ENCODE measurements around the gene C10orf90.

The C10orf90 gene

GRCh38 chr10:126690534-126690933, 20.0 kb upstream of the C10orf90 start:
- Histone ChIP-seq H3K4me1 (ENCODE audit: control insufficient read depth, insufficient read depth, low read length) (no peaks in the 10 kb centered on the region), H3K9me3 (ENCODE audit: control insufficient read depth, low read length) (no peaks in the 10 kb centered on the region), H3K36me3 (ENCODE audit: control insufficient read depth, insufficient read depth, low read length) (no peaks in the 10 kb centered on the region), H3K27me3 (ENCODE audit: control insufficient read depth, insufficient read depth, low read length) (no peaks in the 10 kb centered on the region), H3K4me3 (ENCODE audit: low read length) (no peak overlapping the region), H3K9ac (ENCODE audit: low read length) (no peak overlapping the region)

GRCh38 chr10:126689461-126689994, 19.0 kb upstream of the C10orf90 start:
- H3K4me3 ChIP-seq (ENCODE audit: low read length) = no peak overlapping the region
- no peaks in the 10 kb centered on the region for H3K36me3 ChIP-seq (ENCODE audit: control insufficient read depth, insufficient read depth, low read length)
- H3K9ac ChIP-seq (ENCODE audit: low read length) = no peak overlapping the region
- H3K4me1 ChIP-seq (ENCODE audit: control insufficient read depth, insufficient read depth, low read length) = no peaks in the 10 kb centered on the region
- no peaks in the 10 kb centered on the region for H3K27me3 ChIP-seq (ENCODE audit: control insufficient read depth, insufficient read depth, low read length)
- H3K9me3 ChIP-seq (ENCODE audit: control insufficient read depth, low read length) = no peaks in the 10 kb centered on the region

GRCh38 chr10:126687121-126687606, 16.7 kb upstream of the C10orf90 start:
- Histone ChIP-seq H3K27me3 (ENCODE audit: control insufficient read depth, insufficient read depth, low read length) (no peaks in the 10 kb centered on the region), H3K9ac (ENCODE audit: low read length) (no peak overlapping the region), H3K4me1 (ENCODE audit: control insufficient read depth, insufficient read depth, low read length) (no peaks in the 10 kb centered on the region), H3K36me3 (ENCODE audit: control insufficient read depth, insufficient read depth, low read length) (no peaks in the 10 kb centered on the region), H3K9me3 (ENCODE audit: control insufficient read depth, low read length) (no peaks in the 10 kb centered on the region), H3K4me3 (ENCODE audit: low read length) (no peak overlapping the region)

GRCh38 chr10:126686719-126687118, 16.2 kb upstream of the C10orf90 start:
- Histone ChIP-seq H3K36me3 (ENCODE audit: control insufficient read depth, insufficient read depth, low read length) (no peaks in the 10 kb centered on the region), H3K27me3 (ENCODE audit: control insufficient read depth, insufficient read depth, low read length) (no peaks in the 10 kb centered on the region), H3K4me1 (ENCODE audit: control insufficient read depth, insufficient read depth, low read length) (no peaks in the 10 kb centered on the region), H3K9me3 (ENCODE audit: control insufficient read depth, low read length) (no peaks in the 10 kb centered on the region), H3K9ac (ENCODE audit: low read length) (no peak overlapping the region), H3K4me3 (ENCODE audit: low read length) (no peak overlapping the region)

- H3K36me3 ChIP-seq (ENCODE audit: control insufficient read depth, insufficient read depth, low read length) = no peaks in the 10 kb centered on the region
- no peaks in the 10 kb centered on the region for H3K4me1 ChIP-seq (ENCODE audit: control insufficient read depth, insufficient read depth, low read length)
- H3K9ac ChIP-seq (ENCODE audit: low read length) = no peak overlapping the region
- H3K9me3 ChIP-seq (ENCODE audit: control insufficient read depth, low read length) = no peaks in the 10 kb centered on the region
- no peaks in the 10 kb centered on the region for H3K27me3 ChIP-seq (ENCODE audit: control insufficient read depth, insufficient read depth, low read length)
- H3K4me3 ChIP-seq (ENCODE audit: low read length) = no peak overlapping the region
These were observed 15.8 kb upstream of the C10orf90 start for GRCh38 chr10:126686268-126686667.

- Histone ChIP-seq H3K9ac (ENCODE audit: low read length) (no peak overlapping the region), H3K4me3 (ENCODE audit: low read length) (no peak overlapping the region), H3K36me3 (ENCODE audit: control insufficient read depth, insufficient read depth, low read length) (no peaks in the 10 kb centered on the region), H3K4me1 (ENCODE audit: control insufficient read depth, insufficient read depth, low read length) (no peaks in the 10 kb centered on the region), H3K9me3 (ENCODE audit: control insufficient read depth, low read length) (no peaks in the 10 kb centered on the region), H3K27me3 (ENCODE audit: control insufficient read depth, insufficient read depth, low read length) (no peaks in the 10 kb centered on the region)
These were observed 15.3 kb upstream of the C10orf90 start for GRCh38 chr10:126685756-126686155.

- no peaks in the 10 kb centered on the region for H3K27me3 ChIP-seq (ENCODE audit: control insufficient read depth, insufficient read depth, low read length)
- no peaks in the 10 kb centered on the region for H3K4me1 ChIP-seq (ENCODE audit: control insufficient read depth, insufficient read depth, low read length)
- no peaks in the 10 kb centered on the region for H3K9me3 ChIP-seq (ENCODE audit: control insufficient read depth, low read length)
- H3K9ac ChIP-seq (ENCODE audit: low read length) = no peak overlapping the region
- H3K36me3 ChIP-seq (ENCODE audit: control insufficient read depth, insufficient read depth, low read length) = no peaks in the 10 kb centered on the region
- H3K4me3 ChIP-seq (ENCODE audit: low read length) = no peak overlapping the region
These were observed 13.8 kb upstream of the C10orf90 start for GRCh38 chr10:126684171-126684745.

- no peaks in the 10 kb centered on the region for H3K27me3 ChIP-seq (ENCODE audit: control insufficient read depth, insufficient read depth, low read length)
- H3K9ac ChIP-seq (ENCODE audit: low read length) = no peak overlapping the region
- H3K36me3 ChIP-seq (ENCODE audit: control insufficient read depth, insufficient read depth, low read length) = no peaks in the 10 kb centered on the region
- no peaks in the 10 kb centered on the region for H3K9me3 ChIP-seq (ENCODE audit: control insufficient read depth, low read length)
- H3K4me1 ChIP-seq (ENCODE audit: control insufficient read depth, insufficient read depth, low read length) = no peaks in the 10 kb centered on the region
- no peak overlapping the region for H3K4me3 ChIP-seq (ENCODE audit: low read length)
These were observed 13.0 kb upstream of the C10orf90 start for GRCh38 chr10:126683466-126683865.

- Histone ChIP-seq H3K27me3 (ENCODE audit: control insufficient read depth, insufficient read depth, low read length) (no peaks in the 10 kb centered on the region), H3K9ac (ENCODE audit: low read length) (no peak overlapping the region)
These were observed 5.4 kb upstream of the C10orf90 start for GRCh38 chr10:126675656-126676438.

GRCh38 chr10:126674741-126675515, 4.4 kb upstream of the C10orf90 start:
- Histone ChIP-seq H3K9me3 (ENCODE audit: control insufficient read depth, low read length) (no peaks in the 10 kb centered on the region), H3K36me3 (ENCODE audit: control insufficient read depth, insufficient read depth, low read length) (no peaks in the 10 kb centered on the region), H3K27me3 (ENCODE audit: control insufficient read depth, insufficient read depth, low read length) (no peaks in the 10 kb centered on the region), H3K9ac (ENCODE audit: low read length) (no peak overlapping the region), H3K4me1 (ENCODE audit: control insufficient read depth, insufficient read depth, low read length) (no peaks in the 10 kb centered on the region), H3K4me3 (ENCODE audit: low read length) (no peak overlapping the region)

More at GRCh38 chr10:126675656-126676438, 5.4 kb upstream of the C10orf90 start:
- Histone ChIP-seq H3K4me3 (ENCODE audit: low read length) (no peak overlapping the region), H3K36me3 (ENCODE audit: control insufficient read depth, insufficient read depth, low read length) (no peaks in the 10 kb centered on the region), H3K9me3 (ENCODE audit: control insufficient read depth, low read length) (no peaks in the 10 kb centered on the region), H3K4me1 (ENCODE audit: control insufficient read depth, insufficient read depth, low read length) (no peaks in the 10 kb centered on the region)

GRCh38 chr10:126673565-126673964, 3.1 kb upstream of the C10orf90 start:
- Histone ChIP-seq H3K36me3 (ENCODE audit: control insufficient read depth, insufficient read depth, low read length) (no peaks in the 10 kb centered on the region), H3K4me3 (ENCODE audit: low read length) (no peak overlapping the region), H3K4me1 (ENCODE audit: control insufficient read depth, insufficient read depth, low read length) (no peaks in the 10 kb centered on the region), H3K27me3 (ENCODE audit: control insufficient read depth, insufficient read depth, low read length) (no peaks in the 10 kb centered on the region), H3K9ac (ENCODE audit: low read length) (no peak overlapping the region), H3K9me3 (ENCODE audit: control insufficient read depth, low read length) (no peaks in the 10 kb centered on the region)

Measured in mucosa of stomach (tissue), 1 donor.